WTC11 (cell line): ENCODE measurements around the gene COL25A1. TPM values are rescaled to one million over a fixed set of nuclear protein-coding genes. Genes with fewer than 3 reads are reported as not detected.

Experiments used
- ATAC-seq: fragments of 200-7000 bp; cut with Tn5 transposase; 2 replicates; pipeline ENCODE4 v1.10.0; 2021; ENCODE audit warnings: mild to moderate bottlenecking, moderate library complexity
- CTCF ChIA-PET: fragments of 300-600 bp; sonication (Branson Sonifier 250); formaldehyde crosslinking; loops from one replicate; lab custom pipeline; 2021; ENCODE audit warnings: antibody characterized with exemption; lab: Charles Lee
- POLR2A ChIA-PET: fragments of 350-600 bp; sonication (Branson Sonifier 250); formaldehyde crosslinking; loops from one replicate; lab custom pipeline; 2021; ENCODE audit warnings: antibody characterized with exemption; lab: Charles Lee
- DNase-seq: peaks from one replicate; pipeline ENCODE4 v3.0.0; 2021; ENCODE audit warnings: low spot score
- H3K27ac Mint-ChIP-seq: 2 replicates; pipeline ENCODE4 v1.8.0; 2021; ENCODE audit warnings: mixed read lengths
- H3K27me3 Mint-ChIP-seq: 2 replicates; pipeline ENCODE4 v1.8.0; 2021; ENCODE audit warnings: low read depth, mild to moderate bottlenecking, moderate library complexity, mixed read lengths
- H3K36me3 Mint-ChIP-seq: 2 replicates; pipeline ENCODE4 v1.8.0; 2021; ENCODE audit warnings: mixed read lengths
- H3K4me1 Mint-ChIP-seq: 2 replicates; pipeline ENCODE4 v1.8.0; 2022; ENCODE audit warnings: mixed read lengths
- H3K4me3 Mint-ChIP-seq: 2 replicates; pipeline ENCODE4 v1.8.0; 2021; ENCODE audit warnings: mild to moderate bottlenecking, moderate library complexity, mixed read lengths
- H3K9me3 Mint-ChIP-seq: 2 replicates; pipeline ENCODE4 v1.8.0; 2021; ENCODE audit warnings: mixed read lengths
- AR ChIP-seq: fragments of 250-450 bp; sonication (Bioruptor Pico); IDR thresholded peaks from 2 replicates; pipeline ENCODE4 v1.9.0; 2021; ENCODE audit warnings: mild to moderate bottlenecking
- ARID4B ChIP-seq: sonication (generic); formaldehyde crosslinking; IDR thresholded peaks from 2 replicates; pipeline ENCODE4 v1.8.0; 2023; ENCODE audit warnings: missing genetic modification reagents, mild to moderate bottlenecking, borderline replicate concordance
- ATF1 ChIP-seq: sonication (generic); formaldehyde crosslinking; IDR thresholded peaks from 2 replicates; pipeline ENCODE4 v1.8.1; 2023; ENCODE audit warnings: mild to moderate bottlenecking, moderate library complexity, missing genetic modification reagents
- ATF2 ChIP-seq: sonication (generic); formaldehyde crosslinking; IDR thresholded peaks from 2 replicates; pipeline ENCODE4 v1.8.1; 2022; ENCODE audit warnings: low read depth, missing genetic modification reagents, borderline replicate concordance
- ERG ChIP-seq: fragments of 250-450 bp; sonication (Bioruptor Pico); IDR thresholded peaks from 2 replicates; pipeline ENCODE4 v1.8.0; 2021; ENCODE audit warnings: mild to moderate bottlenecking
- ETV6 ChIP-seq: sonication (generic); formaldehyde crosslinking; IDR thresholded peaks from 2 replicates; pipeline ENCODE4 v1.8.1; 2022; ENCODE audit warnings: mild to moderate bottlenecking, missing genetic modification reagents
- FOXK1 ChIP-seq: sonication (generic); formaldehyde crosslinking; IDR thresholded peaks from 2 replicates; pipeline ENCODE4 v1.8.0; 2022; ENCODE audit warnings: mild to moderate bottlenecking, moderate library complexity, missing genetic modification reagents
- FOXP1 ChIP-seq: sonication (generic); formaldehyde crosslinking; IDR thresholded peaks from 2 replicates; pipeline ENCODE4 v1.8.0; 2022; ENCODE audit warnings: missing genetic modification reagents, mild to moderate bottlenecking, moderate library complexity, borderline replicate concordance
- GABPB1 ChIP-seq: sonication (generic); formaldehyde crosslinking; IDR thresholded peaks from 2 replicates; pipeline ENCODE4 v1.8.1; 2023; ENCODE audit warnings: mild to moderate bottlenecking, missing genetic modification reagents
- IRF2 ChIP-seq: sonication (generic); formaldehyde crosslinking; IDR thresholded peaks from 2 replicates; pipeline ENCODE4 v1.8.0; 2022; ENCODE audit warnings: low read depth, missing genetic modification reagents, borderline replicate concordance
- KAT7 ChIP-seq: sonication (generic); formaldehyde crosslinking; IDR thresholded peaks from 2 replicates; pipeline ENCODE4 v1.8.1; 2023; ENCODE audit warnings: missing genetic modification reagents, mild to moderate bottlenecking, borderline replicate concordance
- NFATC4 ChIP-seq: fragments of 250-450 bp; sonication (Bioruptor Pico); IDR thresholded peaks from 2 replicates; pipeline ENCODE4 v1.9.0; 2021; ENCODE audit warnings: mild to moderate bottlenecking
- NFE2L1 ChIP-seq: sonication (generic); formaldehyde crosslinking; IDR thresholded peaks from 2 replicates; pipeline ENCODE4 v1.8.1; 2023; ENCODE audit warnings: missing genetic modification reagents
- RELA ChIP-seq: sonication (generic); formaldehyde crosslinking; IDR thresholded peaks from 2 replicates; pipeline ENCODE4 v1.8.1; 2022; ENCODE audit warnings: missing genetic modification reagents, mild to moderate bottlenecking, borderline replicate concordance
- TP53 ChIP-seq: sonication (generic); formaldehyde crosslinking; IDR thresholded peaks from 2 replicates; pipeline ENCODE4 v1.8.1; 2023; ENCODE audit warnings: mild to moderate bottlenecking, missing genetic modification reagents
- ZNF138 ChIP-seq: sonication (generic); formaldehyde crosslinking; conservative IDR thresholded peaks from 2 replicates; pipeline ENCODE4 v1.8.1; 2022; ENCODE audit warnings: mild to moderate bottlenecking, moderate library complexity, missing genetic modification reagents
- ZNF671 ChIP-seq: fragments of 250-450 bp; sonication (Bioruptor Pico); IDR thresholded peaks from 2 replicates; pipeline ENCODE4 v1.8.0; 2021; ENCODE audit warnings: mild to moderate bottlenecking
- total RNA-seq: library from RNA; stranded (reverse); gene quantifications from 3 replicates; pipeline ENCODE4 v1.2.3, GENCODE V29; 2021
- TF ChIP-seq, protein P1 (sequence below): sonication (generic); formaldehyde crosslinking; IDR thresholded peaks from 2 replicates; pipeline ENCODE4 v1.8.1; 2023; ENCODE audit warnings: mild to moderate bottlenecking, moderate library complexity, missing genetic modification reagents
- TF ChIP-seq, protein P2 (sequence below): sonication (generic); formaldehyde crosslinking; IDR thresholded peaks from 2 replicates; pipeline ENCODE4 v1.8.1; 2022; ENCODE audit warnings: mild to moderate bottlenecking, moderate library complexity, missing genetic modification reagents
- TF ChIP-seq, protein P3 (sequence below): fragments of 250-450 bp; sonication (Bioruptor Pico); IDR thresholded peaks from 2 replicates; pipeline ENCODE4 v1.9.0; 2021; ENCODE audit warnings: moderate library complexity, mild to moderate bottlenecking, inconsistent platforms, borderline replicate concordance

The COL25A1 gene
- total RNA-seq, 1 experiment from 2014 or later = 6.6 TPM

GRCh38 chr4:109266891-109267290, 35.6 kb downstream of the COL25A1 start (continued):
- TF ChIP-seq AR (CRISPR knock-in tag) (no peak), ZNF671 (CRISPR knock-in tag) (no peak), NFE2L1 (CRISPR knock-in tag) (no peak), ATF2 (no peak)
- TF ChIP-seq, protein P1, sequence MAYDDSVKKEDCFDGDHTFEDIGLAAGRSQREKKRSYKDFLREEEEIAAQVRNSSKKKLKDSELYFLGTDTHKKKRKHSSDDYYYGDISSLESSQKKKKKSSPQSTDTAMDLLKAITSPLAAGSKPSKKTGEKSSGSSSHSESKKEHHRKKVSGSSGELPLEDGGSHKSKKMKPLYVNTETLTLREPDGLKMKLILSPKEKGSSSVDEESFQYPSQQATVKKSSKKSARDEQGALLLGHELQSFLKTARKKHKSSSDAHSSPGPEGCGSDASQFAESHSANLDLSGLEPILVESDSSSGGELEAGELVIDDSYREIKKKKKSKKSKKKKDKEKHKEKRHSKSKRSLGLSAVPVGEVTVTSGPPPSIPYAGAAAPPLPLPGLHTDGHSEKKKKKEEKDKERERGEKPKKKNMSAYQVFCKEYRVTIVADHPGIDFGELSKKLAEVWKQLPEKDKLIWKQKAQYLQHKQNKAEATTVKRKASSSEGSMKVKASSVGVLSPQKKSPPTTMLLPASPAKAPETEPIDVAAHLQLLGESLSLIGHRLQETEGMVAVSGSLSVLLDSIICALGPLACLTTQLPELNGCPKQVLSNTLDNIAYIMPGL (CRISPR knock-in tag) = no peak
- TF ChIP-seq, all 79 proteins: peak for 0

DNA sequence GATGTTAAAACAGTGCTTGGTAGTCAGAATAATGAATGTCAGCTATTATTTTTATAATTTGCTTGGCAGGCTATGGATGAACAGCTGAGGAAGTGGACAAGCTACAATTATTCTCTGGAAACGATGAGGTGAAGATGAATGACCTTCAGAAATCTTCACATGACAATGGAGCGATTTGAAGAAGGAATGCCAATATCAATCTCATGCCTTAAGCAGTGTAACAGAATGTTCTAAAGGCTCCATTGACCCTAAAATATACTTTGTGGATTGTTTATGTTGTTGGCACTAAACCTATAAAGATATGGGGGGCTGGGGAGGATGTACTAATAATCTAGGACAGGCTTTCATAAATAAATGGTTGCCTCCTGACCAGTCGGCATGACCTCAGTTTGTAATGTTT, 36.2 kb downstream of the COL25A1 start:
- no peaks in the 10 kb centered on the region for H3K27me3 Mint-ChIP-seq
- no peaks in the 10 kb centered on the region for H3K36me3 Mint-ChIP-seq
- DNase-seq (no peak), ATAC-seq (no peak)
- no peak overlapping the region for H3K4me3 Mint-ChIP-seq
- ChIA-PET POLR2A (no interaction called here), CTCF (no interaction called here)
- H3K4me1 Mint-ChIP-seq = no peaks in the 10 kb centered on the region
- TF ChIP-seq NFATC4 (CRISPR knock-in tag) (no peak), ERG (CRISPR knock-in tag) (no peak), ETV6 (no peak), KAT7 (no peak), GABPB1 (CRISPR knock-in tag) (no peak), TP53 (CRISPR knock-in tag) (no peak), FOXK1 (no peak), ATF2 (no peak)
- TF ChIP-seq, protein P2, sequence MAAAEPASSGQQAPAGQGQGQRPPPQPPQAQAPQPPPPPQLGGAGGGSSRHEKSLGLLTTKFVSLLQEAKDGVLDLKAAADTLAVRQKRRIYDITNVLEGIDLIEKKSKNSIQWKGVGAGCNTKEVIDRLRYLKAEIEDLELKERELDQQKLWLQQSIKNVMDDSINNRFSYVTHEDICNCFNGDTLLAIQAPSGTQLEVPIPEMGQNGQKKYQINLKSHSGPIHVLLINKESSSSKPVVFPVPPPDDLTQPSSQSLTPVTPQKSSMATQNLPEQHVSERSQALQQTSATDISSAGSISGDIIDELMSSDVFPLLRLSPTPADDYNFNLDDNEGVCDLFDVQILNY (CRISPR knock-in tag) = no peak
- no peaks in the 10 kb centered on the region for H3K9me3 Mint-ChIP-seq
- no peak overlapping the region for H3K27ac Mint-ChIP-seq

DNA sequence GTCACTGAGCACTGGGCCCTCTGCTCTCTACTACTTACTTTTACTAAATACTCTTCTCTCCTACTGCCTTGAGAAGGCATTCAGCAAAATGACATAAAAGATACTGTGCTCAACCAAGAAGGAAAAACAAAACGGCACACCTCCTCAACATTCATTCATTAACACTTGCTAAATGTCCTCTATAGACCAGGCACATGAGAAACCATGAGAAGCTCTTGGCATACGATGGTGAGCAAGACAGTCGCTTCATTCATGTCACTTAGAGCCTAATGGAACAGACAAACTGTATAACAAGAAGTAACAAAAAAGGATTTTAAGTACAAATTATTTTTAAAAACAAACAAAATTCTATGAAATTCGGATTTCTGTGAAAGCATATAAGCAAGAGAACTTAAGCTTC, 38.7 kb downstream of the COL25A1 start:
- Mint-ChIP-seq H3K9me3 (no peaks in the 10 kb centered on the region), H3K27ac (no peak overlapping the region), H3K27me3 (no peaks in the 10 kb centered on the region), H3K4me3 (no peak overlapping the region), H3K36me3 (no peaks in the 10 kb centered on the region), H3K4me1 (no peaks in the 10 kb centered on the region)
- no peak for ATAC-seq
- CTCF ChIA-PET = no interaction called here
- POLR2A ChIA-PET = no interaction called here
- DNase-seq = no peak
- no peak for TF ChIP-seq ATF1 (CRISPR knock-in tag)
- no peak for TF ChIP-seq ARID4B (CRISPR knock-in tag)
- no peak for TF ChIP-seq FOXP1 (CRISPR knock-in tag)
- no peak for TF ChIP-seq IRF2
- no peak for TF ChIP-seq ZNF138 (CRISPR knock-in tag)
- no peak for TF ChIP-seq NFE2L1 (CRISPR knock-in tag)
- TF ChIP-seq RELA = no peak
- TF ChIP-seq, protein P3, sequence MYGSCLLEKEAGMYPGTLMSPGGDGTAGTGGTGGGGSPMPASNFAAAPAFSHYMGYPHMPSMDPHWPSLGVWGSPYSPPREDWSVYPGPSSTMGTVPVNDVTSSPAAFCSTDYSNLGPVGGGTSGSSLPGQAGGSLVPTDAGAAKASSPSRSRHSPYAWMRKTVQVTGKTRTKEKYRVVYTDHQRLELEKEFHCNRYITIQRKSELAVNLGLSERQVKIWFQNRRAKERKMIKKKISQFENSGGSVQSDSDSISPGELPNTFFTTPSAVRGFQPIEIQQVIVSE = no peak
